Smooth muscle cell (in vitro differentiated cells): ENCODE measurements around the gene TTC4. TPM values are rescaled to one million over a fixed set of nuclear protein-coding genes. Genes with fewer than 3 reads are reported as not detected.

ENCODE experiments used
- DNase-seq: peaks from one replicate; lab custom pipeline; 2025; ENCODE audit not compliant: unreplicated experiment; lab: John Stamatoyannopoulos, UW
- H2AFZ ChIP-seq: fragments of 200-600 bp; sonication (generic); 2 replicates; pipeline ENCODE4 v1.6.0; 2016; ENCODE audit warnings: antibody characterized with exemption, low read depth, mild to moderate bottlenecking
- H3F3A ChIP-seq: fragments of 200-600 bp; sonication (generic); 2 replicates; pipeline ENCODE4 v1.6.0; 2017; ENCODE audit warnings: antibody characterized with exemption, low read depth
- H3K27ac ChIP-seq: fragments of 200-600 bp; sonication (generic); 2 replicates; pipeline ENCODE4 v1.5.1; 2016; ENCODE audit warnings: low read depth, mild to moderate bottlenecking
- H3K27me3 ChIP-seq: fragments of 200-600 bp; sonication (generic); 2 replicates; pipeline ENCODE4 v1.6.1; 2016; ENCODE audit warnings: low read depth, mild to moderate bottlenecking
- H3K36me3 ChIP-seq: fragments of 200-600 bp; sonication (generic); 2 replicates; pipeline ENCODE4 v1.5.1; 2016; ENCODE audit warnings: low read depth
- H3K4me1 ChIP-seq: fragments of 200-600 bp; sonication (generic); 2 replicates; pipeline ENCODE4 v1.5.1; 2016; ENCODE audit warnings: low read depth
- H3K4me2 ChIP-seq: fragments of 200-600 bp; sonication (generic); 2 replicates; pipeline ENCODE4 v1.6.0; 2016; ENCODE audit warnings: mild to moderate bottlenecking
- H3K4me3 ChIP-seq: fragments of 200-600 bp; sonication (generic); 2 replicates; pipeline ENCODE4 v1.5.1; 2016; ENCODE audit warnings: mild to moderate bottlenecking
- H3K79me2 ChIP-seq: fragments of 200-600 bp; sonication (generic); 2 replicates; pipeline ENCODE4 v1.6.0; 2016; ENCODE audit warnings: low read depth, mild to moderate bottlenecking
- H3K9ac ChIP-seq: fragments of 200-600 bp; sonication (generic); 2 replicates; pipeline ENCODE4 v1.6.0; 2016; ENCODE audit warnings: low read depth
- H3K9me3 ChIP-seq: fragments of 200-600 bp; sonication (generic); replicated peaks from 2 replicates; pipeline ENCODE4 v1.5.1; 2016; ENCODE audit warnings: low read depth
- H4K20me1 ChIP-seq: fragments of 200-600 bp; sonication (generic); 2 replicates; pipeline ENCODE4 v1.6.0; 2016; ENCODE audit warnings: low read depth
- WGBS: methylation state at CpG from one replicate; pipeline ENCODE4 v1.1.7; 2016; ENCODE audit warnings: low lambda C conversion rate; 5-methylcytosine and 5-hydroxymethylcytosine counted together
- polyA plus RNA-seq: library from polyadenylated mRNA; unstranded; fragments of >200 nt; fragmentation: Nextera tagmentation; extraction: Ambion mirVana; gene quantifications from 2 replicates; pipeline ENCODE4 v1.2.1, GENCODE V29; 2016
- total RNA-seq: library from RNA; depleted of rRNA; stranded (reverse); fragments of >200 nt; gene quantifications from 2 replicates; pipeline ENCODE4 v1.2.3, GENCODE V29; 2014
- TF ChIP-seq, protein P1 (sequence below): fragments of 200-600 bp; sonication (generic); IDR thresholded peaks from 2 replicates; pipeline ENCODE4 v1.5.1; 2017; ENCODE audit warnings: borderline replicate concordance, mild to moderate bottlenecking, antibody characterized with exemption; ENCODE audit not compliant: insufficient read depth, poor library complexity, severe bottlenecking

TTC4 gene
- total and polyA plus RNA-seq, 2 experiments from 2014 or later = 14.7 to 27.3 TPM

DNA sequence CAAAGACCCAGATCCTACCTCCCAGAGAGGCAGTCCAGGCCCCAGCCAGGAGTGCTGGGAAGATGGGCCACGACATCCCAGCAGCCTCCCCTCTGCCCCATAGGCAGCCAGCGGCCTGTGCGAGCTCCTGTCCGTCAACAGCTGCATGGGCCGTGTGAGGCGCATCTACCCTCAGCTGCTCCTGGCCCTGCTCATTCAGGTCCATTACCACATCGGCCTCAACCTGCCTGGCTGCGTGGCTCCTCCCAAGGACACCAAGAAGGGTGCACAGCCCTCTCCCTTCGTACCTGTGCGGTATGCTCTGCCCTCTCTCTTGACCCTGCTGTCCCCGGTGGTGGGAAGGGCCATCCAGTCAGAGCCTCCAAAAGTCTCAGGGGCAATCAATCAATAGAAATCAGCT is 29.5 kb upstream of the TTC4 start:
- no peak for DNase-seq
- Histone ChIP-seq H3K4me3 (no peak overlapping the region), H3K9ac (no peak overlapping the region), H3F3A (no peaks in the 10 kb centered on the region), H3K79me2 (no peaks in the 10 kb centered on the region), H3K4me2 (no peak overlapping the region), H3K36me3 (no peaks in the 10 kb centered on the region), H3K27ac (no peak overlapping the region), H2AFZ (no peak overlapping the region), H3K4me1 (no peaks in the 10 kb centered on the region), H3K27me3 (no peaks in the 10 kb centered on the region), H4K20me1 (no peaks in the 10 kb centered on the region), H3K9me3 (no peaks in the 10 kb centered on the region)
- TF ChIP-seq, protein P1, sequence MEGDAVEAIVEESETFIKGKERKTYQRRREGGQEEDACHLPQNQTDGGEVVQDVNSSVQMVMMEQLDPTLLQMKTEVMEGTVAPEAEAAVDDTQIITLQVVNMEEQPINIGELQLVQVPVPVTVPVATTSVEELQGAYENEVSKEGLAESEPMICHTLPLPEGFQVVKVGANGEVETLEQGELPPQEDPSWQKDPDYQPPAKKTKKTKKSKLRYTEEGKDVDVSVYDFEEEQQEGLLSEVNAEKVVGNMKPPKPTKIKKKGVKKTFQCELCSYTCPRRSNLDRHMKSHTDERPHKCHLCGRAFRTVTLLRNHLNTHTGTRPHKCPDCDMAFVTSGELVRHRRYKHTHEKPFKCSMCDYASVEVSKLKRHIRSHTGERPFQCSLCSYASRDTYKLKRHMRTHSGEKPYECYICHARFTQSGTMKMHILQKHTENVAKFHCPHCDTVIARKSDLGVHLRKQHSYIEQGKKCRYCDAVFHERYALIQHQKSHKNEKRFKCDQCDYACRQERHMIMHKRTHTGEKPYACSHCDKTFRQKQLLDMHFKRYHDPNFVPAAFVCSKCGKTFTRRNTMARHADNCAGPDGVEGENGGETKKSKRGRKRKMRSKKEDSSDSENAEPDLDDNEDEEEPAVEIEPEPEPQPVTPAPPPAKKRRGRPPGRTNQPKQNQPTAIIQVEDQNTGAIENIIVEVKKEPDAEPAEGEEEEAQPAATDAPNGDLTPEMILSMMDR = no peak
- WGBS = 86% methylated on average over 11 of the region's 11 CpGs

DNA sequence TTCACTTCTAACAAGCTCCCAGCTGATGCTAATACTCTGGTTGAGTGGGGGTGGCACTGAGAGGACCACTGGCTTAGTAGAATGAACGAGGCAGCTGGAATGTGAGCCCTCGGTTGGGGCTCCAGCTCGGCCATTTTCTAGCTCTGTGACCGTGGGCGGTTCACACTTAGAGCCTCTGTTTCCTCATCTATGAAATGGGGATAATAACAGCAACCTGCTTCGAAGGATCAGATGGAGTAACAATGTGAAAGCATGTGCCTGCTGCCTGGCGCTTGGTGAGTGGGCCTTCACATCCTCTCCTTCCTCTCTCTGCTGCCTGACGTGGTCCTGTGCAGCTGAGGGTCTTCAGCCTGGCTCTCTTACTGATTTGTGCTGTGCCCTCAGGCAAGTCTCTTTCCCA is 20.9 kb upstream of the TTC4 start:
- H3F3A ChIP-seq = no peaks in the 10 kb centered on the region
- no peak for DNase-seq

DNA sequence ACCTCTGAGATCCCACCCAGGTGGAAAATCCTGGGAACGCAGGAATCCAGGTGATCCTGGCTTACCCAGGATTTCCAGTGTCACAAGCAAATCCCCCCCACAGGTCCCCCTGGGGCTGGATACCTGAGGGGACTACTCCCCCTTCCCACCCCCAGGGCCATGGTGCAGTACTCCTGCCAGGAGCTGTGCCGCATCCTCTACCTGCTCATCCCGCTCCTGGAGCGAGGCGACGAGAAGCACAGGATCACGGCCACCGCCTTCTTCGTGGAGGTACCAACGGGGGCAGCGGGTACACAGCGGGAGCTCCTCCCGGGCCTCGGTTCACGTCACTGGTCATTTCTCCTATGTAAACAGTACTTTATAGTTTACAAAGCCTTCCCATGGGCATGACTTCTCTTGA is 20.4 kb upstream of the TTC4 start:
- Histone ChIP-seq H3K9ac (no peak overlapping the region), H3K27ac (no peak overlapping the region), H2AFZ (no peak overlapping the region), H3K27me3 (no peaks in the 10 kb centered on the region), H3K9me3 (no peaks in the 10 kb centered on the region), H3F3A (no peaks in the 10 kb centered on the region), H3K4me3 (no peak overlapping the region), H3K4me2 (no peak overlapping the region), H3K79me2 (no peaks in the 10 kb centered on the region), H3K36me3 (no peaks in the 10 kb centered on the region), H4K20me1 (no peaks in the 10 kb centered on the region), H3K4me1 (no peaks in the 10 kb centered on the region)
- DNase-seq = no peak
- WGBS = 87% methylated on average over 15 of the region's 15 CpGs
- TF ChIP-seq, protein P1 = no peak

More for the DNA sequence above, 20.9 kb upstream of the TTC4 start:
- Histone ChIP-seq H3K9me3 (no peaks in the 10 kb centered on the region), H3K36me3 (no peaks in the 10 kb centered on the region), H3K27me3 (no peaks in the 10 kb centered on the region), H3K4me3 (no peak overlapping the region), H3K9ac (no peak overlapping the region), H3K4me1 (no peaks in the 10 kb centered on the region), H3K27ac (no peak overlapping the region), H3K79me2 (no peaks in the 10 kb centered on the region), H2AFZ (no peak overlapping the region), H3K4me2 (no peak overlapping the region), H4K20me1 (no peaks in the 10 kb centered on the region)
- TF ChIP-seq, protein P1 = no peak
- WGBS = 83% methylated on average over 8 of the region's 8 CpGs

DNA sequence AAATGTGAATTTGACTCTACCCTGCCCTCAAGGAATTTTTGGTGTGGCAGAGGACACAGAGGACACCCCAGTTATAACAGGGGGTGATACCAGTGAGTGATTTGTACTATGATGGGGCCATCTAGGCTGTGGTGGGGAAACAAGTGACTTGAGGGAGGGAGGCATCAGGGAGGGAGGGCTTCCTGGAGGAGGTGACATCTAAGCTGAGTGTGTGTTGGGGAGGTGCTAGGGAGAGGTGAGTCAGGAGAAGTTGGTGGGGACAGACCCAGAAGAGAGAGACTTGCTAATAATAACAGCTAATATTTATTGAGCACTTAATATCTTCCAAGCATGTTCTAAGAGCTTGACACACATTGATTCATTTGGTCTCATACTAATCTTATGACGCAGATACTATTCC is 19.9 kb upstream of the TTC4 start:
- no peaks in the 10 kb centered on the region for H3K27me3 ChIP-seq
- no peaks in the 10 kb centered on the region for H3K79me2 ChIP-seq
- TF ChIP-seq, protein P1 = no peak
- no peaks in the 10 kb centered on the region for H4K20me1 ChIP-seq
- H3K4me2 ChIP-seq = no peak overlapping the region
- no peak for DNase-seq
- no peaks in the 10 kb centered on the region for H3K36me3 ChIP-seq
- H3F3A ChIP-seq = no peaks in the 10 kb centered on the region
- H3K4me3 ChIP-seq = no peak overlapping the region
- 93% methylated on average over 1 of the region's 1 CpG for whole genome bisulfite sequencing
- no peak overlapping the region for H3K9ac ChIP-seq
- no peak overlapping the region for H2AFZ ChIP-seq
- H3K9me3 ChIP-seq = no peaks in the 10 kb centered on the region
- H3K27ac ChIP-seq = no peak overlapping the region
- H3K4me1 ChIP-seq = no peaks in the 10 kb centered on the region
